Lower leg skin (tissue), 3 donors: ENCODE data around the gene SCMH1.

ENCODE experiments used
- POLR2A ChIP-seq, 2 donors: fragments of 450-650 bp; IDR thresholded peaks; one replicate each; pipeline ENCODE4 v1.6.1; 2016 to 2017; ENCODE audit warnings: antibody characterized with exemption in 2 of 2, mild to moderate bottlenecking in 1 of 2, moderate library complexity in 1 of 2
- TF ChIP-seq, protein P1 (sequence below), 3 donors: fragments of 450-650 bp; IDR thresholded peaks; one replicate each; pipeline ENCODE4 v1.5.1; 2016; ENCODE audit warnings: antibody characterized with exemption in 3 of 3, mild to moderate bottlenecking in 3 of 3, moderate library complexity in 2 of 3

DNA sequence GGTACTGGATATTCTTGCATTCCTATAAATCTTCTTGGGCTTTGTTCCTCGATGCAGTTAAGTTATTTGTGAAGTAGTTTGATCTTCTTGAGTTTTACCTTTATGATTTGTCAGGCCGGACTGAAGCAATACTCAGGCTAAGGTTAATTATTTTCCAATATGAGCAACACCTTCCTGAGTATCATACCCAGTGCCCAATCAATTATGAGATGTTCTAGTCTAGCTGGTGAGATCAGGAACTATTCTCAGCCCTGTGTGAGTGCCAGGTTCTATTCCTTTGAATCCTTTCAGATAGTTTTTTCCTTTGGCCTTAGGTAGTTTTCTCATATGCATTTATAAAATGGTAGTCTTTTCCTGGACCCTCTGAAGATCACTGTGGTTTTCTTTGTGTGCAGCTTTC is 92.5 kb downstream of the SCMH1 start:
- no peak for TF ChIP-seq POLR2A (IDR thresholded peaks at IDR 0.05)
- TF ChIP-seq, protein P1, sequence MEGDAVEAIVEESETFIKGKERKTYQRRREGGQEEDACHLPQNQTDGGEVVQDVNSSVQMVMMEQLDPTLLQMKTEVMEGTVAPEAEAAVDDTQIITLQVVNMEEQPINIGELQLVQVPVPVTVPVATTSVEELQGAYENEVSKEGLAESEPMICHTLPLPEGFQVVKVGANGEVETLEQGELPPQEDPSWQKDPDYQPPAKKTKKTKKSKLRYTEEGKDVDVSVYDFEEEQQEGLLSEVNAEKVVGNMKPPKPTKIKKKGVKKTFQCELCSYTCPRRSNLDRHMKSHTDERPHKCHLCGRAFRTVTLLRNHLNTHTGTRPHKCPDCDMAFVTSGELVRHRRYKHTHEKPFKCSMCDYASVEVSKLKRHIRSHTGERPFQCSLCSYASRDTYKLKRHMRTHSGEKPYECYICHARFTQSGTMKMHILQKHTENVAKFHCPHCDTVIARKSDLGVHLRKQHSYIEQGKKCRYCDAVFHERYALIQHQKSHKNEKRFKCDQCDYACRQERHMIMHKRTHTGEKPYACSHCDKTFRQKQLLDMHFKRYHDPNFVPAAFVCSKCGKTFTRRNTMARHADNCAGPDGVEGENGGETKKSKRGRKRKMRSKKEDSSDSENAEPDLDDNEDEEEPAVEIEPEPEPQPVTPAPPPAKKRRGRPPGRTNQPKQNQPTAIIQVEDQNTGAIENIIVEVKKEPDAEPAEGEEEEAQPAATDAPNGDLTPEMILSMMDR (IDR thresholded peaks at IDR 0.05), result no peak
